ENCODE measurements around the gene CNDP1.
A peak's percentile ranks its signal among the peaks of the same experiment; 100 is the strongest.

The CNDP1 gene

GRCh38 chr18:74587441-74587840 is 53.1 kb downstream of the CNDP1 start:
- DNase-seq (ENCODE audit: low spot score), result no peak

- no peak for DNase-seq (ENCODE audit: low spot score)
Measured at GRCh38 chr18:74589021-74589420, 54.7 kb downstream of the CNDP1 start.

DNA sequence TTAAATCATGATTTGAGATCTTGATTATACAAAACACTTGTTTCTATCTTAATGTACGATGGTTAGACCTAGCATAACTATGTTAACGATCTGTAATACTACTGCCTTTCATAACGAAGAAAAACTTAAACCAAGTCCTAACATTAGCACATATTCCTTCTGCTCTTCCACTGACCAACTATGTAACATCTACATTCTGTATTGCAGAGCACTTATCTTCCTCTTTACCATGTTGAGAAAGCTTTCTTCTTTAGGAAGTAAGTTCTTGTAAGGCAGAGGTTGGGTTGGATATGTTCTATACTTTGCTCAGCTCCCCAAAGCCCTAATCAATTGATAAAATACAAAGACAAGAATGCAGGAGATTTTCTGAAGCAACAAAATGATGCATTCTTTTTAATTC is 55.5 kb downstream of the CNDP1 start:
- no peak for DNase-seq (ENCODE audit: low spot score)

DNA sequence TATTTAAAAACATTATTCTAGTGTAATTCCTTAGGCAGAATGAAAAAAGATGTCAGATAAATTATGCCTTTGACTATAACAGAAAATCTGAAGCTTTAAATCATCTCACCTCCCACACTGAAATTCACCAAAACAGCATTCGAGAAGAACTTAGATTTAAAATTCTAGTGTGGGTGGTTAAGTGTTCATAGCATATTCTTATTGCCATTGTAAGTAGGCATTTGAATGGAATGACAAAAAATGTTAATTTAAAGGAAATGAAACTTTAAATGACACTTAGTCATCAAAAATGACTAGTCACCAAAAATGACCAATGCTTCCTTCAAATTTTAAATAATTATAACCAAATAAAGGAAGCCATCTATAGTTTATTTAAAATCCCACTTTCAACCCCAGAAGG is 56.4 kb downstream of the CNDP1 start:
- DNase-seq (ENCODE audit: low spot score), result no peak

GRCh38 chr18:74595431-74595830 is 61.1 kb downstream of the CNDP1 start:
- DNase-seq (ENCODE audit: low spot score), result no peak

DNA sequence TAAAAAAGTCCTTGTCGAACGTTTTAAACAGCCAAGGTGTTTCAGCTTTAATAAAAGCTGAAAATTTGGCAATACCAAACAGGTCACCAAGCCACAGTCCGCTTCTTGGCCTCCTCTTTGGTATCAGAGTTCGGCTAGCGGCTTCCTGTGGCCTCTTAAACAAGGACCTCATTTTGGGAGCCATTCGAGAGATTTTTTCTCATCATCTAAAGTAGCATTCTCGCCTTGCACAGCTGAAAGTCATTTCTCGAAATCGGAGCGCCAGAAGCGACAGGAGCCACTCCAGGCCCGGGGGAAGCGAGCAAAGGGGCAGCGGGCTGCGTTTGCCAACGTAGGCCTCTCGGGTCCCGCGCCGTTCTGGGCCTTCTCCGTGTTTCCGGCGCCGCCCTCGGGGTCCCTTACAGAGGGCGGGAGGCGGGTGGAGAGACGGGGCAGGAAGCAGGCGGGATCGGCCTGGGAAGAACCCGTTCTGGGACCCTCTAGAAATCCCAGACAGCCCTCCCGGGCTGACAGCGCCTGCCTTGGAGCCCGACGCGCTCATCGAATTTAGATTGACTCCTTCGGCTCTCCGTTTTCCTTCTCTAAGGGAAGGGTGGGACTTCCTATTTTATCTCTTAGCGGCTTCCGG is 62.8 kb downstream of the CNDP1 start:
- DNase-seq (ENCODE audit: low spot score), result peak; percentile 70

- peak; percentile 90 for DNase-seq (ENCODE audit: low spot score)
Measured at GRCh38 chr18:74597662-74598349, 63.5 kb downstream of the CNDP1 start, which contains the start of gene ZNF407. TSS of gene ZNF407 (plus strand) at chr18:74597870. CDS start at chr18:74631020, 33,150 bp downstream.

DNA sequence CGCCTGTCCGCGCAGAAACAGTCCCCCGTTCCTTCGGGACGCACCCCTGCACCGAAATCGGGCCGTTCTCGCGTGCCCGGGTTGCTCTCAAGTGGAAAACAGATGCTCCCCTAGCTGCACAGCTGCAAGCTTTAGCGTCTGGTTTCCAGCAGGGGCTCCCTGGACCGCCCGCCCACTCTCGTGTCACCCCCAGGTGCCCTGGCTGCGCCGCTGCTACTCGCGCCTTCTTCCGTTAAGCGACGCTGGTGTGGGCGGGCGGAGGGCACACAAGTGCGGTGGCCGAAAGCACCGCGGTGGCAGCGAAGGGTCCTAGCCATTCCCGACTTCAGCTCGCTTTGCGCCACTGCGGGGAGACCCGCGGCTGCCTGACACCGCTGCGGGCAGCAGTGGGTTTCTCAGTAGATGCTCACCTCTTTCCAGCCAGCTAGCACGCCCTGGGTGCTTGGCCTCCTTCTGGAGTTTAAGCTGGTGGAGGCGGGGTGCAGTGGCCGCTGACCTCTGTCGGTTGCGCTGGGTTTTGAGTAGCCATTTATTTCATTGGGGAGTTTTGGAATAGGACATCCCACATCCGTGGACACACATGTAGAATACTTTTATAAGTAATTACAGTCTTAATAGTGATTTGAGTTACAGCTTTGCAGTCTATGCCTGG is 64.2 kb downstream of the CNDP1 start:
- peak; percentile 89 for DNase-seq (ENCODE audit: low spot score)

DNA sequence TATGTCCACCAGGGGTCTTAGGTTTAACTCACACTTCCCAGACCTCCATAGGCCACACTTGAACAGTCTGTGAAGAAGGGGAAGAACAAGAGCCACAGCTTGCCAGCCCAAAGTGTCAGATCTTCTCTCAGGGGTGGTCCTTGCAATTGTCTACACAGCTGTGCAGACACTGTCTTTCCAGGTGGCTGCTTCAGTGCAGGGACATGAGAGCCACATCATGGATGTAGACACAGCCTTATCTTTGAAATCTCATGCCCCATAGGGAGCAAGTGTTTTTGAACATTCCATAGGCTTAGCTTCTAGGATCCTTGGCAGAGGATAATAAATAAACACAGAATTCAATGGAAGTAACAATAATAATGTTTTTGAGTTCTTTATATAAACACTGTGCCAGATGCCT is 70.1 kb downstream of the CNDP1 start:
- DNase-seq (ENCODE audit: low spot score), result peak; percentile 3

DNA sequence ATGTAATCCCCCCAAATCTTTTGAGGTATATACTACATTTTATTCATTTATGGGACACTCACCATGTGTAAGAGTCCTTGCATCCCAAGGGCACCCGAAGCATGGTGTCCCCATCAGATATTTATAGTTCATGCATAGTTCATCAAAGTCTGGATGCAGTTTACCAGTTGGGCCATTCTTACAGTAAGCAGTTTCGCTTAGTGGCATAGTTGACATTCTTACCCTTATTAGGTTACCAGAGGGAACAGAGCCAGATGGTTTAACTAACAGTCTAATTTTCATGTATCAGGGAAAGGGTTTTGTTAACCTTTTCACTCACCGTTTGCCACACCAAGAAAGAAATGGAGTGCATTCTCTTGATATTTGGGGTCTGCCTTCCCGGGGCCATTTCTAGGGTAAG is 70.5 kb downstream of the CNDP1 start:
- DNase-seq (ENCODE audit: low spot score), result no peak

DNA sequence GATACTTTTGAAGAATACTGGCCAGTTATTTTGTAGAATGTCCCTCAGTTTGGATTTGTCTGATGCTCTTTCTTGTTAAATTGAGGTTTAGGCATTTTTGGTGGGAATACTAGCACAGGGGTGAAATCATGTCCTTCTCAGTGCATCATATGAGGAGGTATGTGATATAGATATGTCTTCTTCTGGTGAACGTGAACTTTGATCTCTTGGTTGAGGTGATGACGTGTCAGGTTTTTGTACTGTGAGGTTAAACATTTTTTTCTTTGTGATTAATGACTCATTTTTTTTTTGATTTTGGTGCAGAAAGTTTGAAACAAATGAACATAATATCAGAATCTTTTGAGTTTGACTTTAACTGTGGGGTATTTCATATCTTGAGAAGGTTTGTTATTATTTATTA is 74.4 kb downstream of the CNDP1 start:
- DNase-seq (ENCODE audit: low spot score), result no peak

DNA sequence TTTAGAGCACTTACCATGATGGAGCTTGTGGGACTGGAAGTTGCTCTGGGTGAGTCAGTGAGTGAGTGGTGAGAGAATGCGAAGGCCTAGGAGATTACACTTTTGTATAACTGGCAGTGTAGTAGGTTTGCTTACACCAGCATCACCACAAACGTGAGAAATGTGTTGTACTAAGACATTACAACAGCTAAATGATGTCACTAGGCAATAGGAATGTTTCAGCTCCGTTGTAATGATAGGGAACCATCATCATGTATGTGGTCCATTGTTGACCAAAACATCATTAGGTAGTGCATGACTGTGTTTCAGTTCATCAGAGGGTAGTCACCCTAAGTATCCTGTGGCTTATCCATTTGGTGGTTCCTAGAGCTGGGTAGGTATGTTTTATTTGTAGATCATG is 75.2 kb downstream of the CNDP1 start:
- DNase-seq (ENCODE audit: low spot score), result no peak

- no peak for DNase-seq (ENCODE audit: low spot score)
Measured at GRCh38 chr18:74610051-74610615, 75.8 kb downstream of the CNDP1 start.

DNA sequence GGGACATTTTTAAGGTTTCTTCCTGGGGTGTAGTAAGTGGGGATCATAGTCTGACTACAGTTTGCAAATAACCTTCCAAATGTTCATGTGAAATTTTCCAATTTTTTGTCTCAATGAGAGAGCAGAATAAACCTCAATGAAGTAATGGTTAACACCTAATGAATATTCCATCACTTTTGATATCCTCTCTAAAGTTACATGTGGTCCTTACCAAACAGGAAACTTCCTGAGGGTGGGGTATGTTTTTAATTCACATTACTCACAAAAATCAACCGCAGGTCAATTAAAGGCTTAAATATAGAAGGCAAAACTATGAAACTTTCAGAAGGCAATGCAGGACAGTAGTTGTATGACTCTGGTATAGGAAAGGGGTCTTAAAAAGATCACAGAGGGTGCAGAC is 76.6 kb downstream of the CNDP1 start:
- DNase-seq (ENCODE audit: low spot score), result no peak

- no peak for DNase-seq (ENCODE audit: low spot score)
Measured at GRCh38 chr18:74611765-74612164, 77.5 kb downstream of the CNDP1 start.

- DNase-seq (ENCODE audit: low spot score), result no peak
Measured at GRCh38 chr18:74613381-74613780, 79.1 kb downstream of the CNDP1 start.

- DNase-seq (ENCODE audit: low spot score), result no peak
Measured at GRCh38 chr18:74616494-74616893, 82.2 kb downstream of the CNDP1 start.

- no peak for DNase-seq (ENCODE audit: low spot score)
Measured at GRCh38 chr18:74617486-74617885, 83.2 kb downstream of the CNDP1 start.

DNA sequence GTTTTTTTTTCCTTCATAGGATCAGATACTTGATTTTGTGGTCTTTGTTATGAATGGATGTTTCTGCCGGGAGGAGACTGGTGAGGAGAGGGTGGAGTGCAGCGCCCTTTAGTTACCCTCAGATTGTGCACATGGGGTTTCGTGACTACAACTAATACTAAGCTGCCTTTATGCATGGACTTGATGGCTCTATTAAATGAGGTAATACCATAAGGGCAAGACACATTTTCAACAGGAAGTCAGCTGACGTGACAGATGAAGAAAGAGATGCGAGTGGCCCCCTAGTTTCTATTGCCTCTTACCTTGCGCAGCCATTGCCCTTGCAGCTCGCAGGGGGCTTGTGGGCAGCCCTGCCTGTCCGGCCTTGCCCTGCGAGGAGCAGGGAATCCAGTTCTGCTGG is 87.8 kb downstream of the CNDP1 start:
- DNase-seq (ENCODE audit: low spot score), result no peak

DNA sequence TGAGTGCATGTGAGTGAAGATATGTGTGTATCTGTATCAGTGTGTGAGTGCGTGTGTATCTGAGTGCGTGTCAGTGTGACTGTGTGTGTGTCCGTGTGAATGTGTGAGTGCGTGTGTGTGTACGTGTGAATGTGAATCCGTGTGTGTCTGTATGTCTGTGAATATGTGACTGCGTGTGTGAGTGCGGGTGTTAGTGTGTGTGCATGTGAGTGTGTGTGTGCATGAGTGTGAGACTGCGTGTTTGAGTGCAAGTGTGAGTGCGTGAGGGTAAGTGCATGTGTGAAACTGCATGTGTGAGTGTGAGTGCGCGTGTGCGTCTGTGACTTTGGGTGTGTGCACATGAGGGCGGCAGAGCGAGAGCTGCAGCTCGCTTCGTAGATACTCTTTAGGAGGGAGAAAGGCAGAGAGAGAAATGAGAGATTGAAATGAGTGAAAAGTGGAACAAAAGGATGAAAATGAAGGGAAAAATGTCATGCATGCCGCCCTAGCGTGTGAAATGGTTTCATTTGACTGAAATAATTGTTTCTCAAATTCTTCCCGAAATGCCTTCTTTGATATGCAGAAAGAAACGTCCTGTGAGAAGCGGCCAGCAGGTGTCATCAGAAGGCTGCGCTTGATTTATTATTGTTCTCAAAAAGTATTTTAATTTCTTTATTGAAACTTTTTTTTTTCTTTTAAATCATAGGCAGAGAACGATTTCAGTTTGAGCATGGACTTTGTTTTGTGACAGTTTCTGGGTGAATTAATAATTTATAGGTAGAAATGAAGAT is 88.9 kb downstream of the CNDP1 start:
- peak; percentile 24 for DNase-seq (ENCODE audit: low spot score)

GRCh38 chr18:74624466-74624865 is 90.2 kb downstream of the CNDP1 start:
- DNase-seq (ENCODE audit: low spot score), result no peak

GRCh38 chr18:74625157-74625556 is 90.9 kb downstream of the CNDP1 start:
- DNase-seq (ENCODE audit: low spot score), result no peak
